Fibroblast of the conjunctiva (primary cell): ENCODE measurements around the gene SH3D19.

Experiments
- DNase-seq: peaks from one replicate; pipeline ENCODE4 v3.0.0-alpha.2; 2010; ENCODE audit warnings: low read depth

Gene SH3D19

GRCh38 chr4:151228189-151229119, 97.0 kb downstream of the SH3D19 start:
- DNase-seq: peak; percentile 56

GRCh38 chr4:151227731-151228130, 97.7 kb downstream of the SH3D19 start:
- DNase-seq: peak; percentile 93

DNA sequence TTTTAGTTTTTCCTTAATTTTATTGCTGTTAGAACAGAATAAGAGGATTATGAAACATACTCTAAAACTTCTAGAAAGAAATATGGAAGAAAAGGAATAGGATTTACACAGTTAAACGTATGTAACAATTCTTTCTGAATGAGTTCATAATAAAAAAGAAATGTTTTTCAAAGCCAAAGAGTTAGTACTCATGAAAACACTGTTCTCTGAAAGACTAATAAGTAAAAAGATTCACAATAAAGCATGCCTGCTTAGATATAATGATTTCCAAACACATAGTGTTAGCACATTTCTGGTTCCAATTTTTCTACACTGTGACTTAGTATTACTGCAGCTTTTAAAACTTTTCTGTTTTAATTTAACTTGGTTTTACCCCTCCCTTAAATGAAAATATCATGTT, 98.2 kb downstream of the SH3D19 start:
- no peak for DNase-seq

DNA sequence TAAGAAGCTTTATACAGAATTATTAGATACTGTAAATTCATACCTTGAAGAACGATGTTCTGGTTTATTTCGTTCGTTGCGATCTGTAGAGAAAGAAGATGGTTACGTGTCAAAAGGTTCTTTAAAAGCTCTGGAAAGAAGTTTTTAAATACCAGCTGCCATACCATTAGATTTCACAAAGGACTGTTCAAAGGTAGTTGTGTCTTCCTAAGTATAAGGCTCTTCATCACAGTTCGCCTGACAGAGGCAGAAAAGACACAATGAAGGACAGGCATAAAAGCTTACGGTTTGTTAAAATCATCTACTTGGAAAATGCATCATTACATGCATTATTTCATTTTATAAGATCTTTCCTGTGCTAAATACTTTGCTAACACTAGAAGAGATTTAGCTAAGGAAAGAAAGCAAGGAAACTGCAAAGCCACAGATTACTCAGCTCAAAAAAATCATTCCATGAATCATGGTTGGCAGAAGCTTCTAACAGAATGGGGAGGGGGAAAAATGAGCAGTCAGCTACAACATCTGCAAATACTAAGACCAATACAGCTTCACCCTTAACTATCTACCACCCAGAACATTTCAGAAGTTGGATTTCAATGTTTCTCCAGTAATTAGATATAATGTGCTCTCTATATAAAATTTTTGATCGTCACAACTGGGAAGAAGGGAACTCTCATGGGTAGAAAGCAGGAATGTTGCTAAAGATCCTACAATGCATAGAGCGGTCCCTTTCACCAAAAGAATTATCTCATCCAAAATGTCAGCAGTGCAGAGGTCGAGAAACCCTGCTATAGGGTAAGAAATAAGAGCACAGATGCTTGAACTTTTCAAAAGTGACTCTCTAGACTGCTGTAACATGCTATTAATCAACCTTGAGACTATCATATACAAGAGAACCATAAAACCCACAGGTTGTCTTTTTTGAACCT, 99.1 kb downstream of the SH3D19 start:
- DNase-seq: peak; percentile 89

DNA sequence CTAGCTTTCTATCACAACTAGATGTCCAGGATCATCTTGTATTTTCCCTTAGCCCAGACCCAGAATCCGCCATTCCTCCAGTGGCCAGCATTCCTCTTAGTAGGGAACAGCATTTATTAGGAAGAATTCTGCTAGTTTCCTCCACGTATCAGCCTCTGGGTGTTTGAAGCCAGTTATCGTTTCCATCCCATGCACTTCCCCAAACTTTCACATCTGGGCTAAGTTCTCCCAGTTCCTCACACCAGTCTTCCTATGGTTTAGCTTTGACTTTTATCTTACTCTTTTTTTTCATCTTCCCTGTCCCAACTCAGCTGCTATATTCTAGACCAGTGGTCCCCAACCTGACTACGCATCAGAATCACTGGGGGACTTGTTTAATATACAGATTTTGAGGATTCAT, 101.9 kb downstream of the SH3D19 start:
- DNase-seq: no peak

DNA sequence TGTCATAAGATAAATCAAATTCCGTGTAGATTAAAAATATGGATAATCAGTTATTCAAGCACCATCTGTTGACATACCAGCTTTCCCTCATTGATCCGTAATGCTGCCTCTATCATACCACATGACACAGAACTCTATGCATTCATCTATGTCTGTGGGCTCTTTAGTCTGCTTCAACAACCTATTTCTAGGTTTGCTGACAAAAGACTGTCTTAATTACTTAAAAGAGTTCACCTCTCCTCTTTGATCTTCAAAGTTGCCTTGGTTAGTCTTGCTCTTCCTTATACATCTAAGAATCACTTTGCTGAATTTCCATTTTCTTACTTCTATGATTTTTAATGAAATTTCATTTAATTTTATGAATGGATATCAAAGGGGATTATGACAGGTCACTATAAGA, 105.5 kb downstream of the SH3D19 start:
- DNase-seq: no peak

- DNase-seq: no peak
Observed at GRCh38 chr4:151219091-151219490, 106.3 kb downstream of the SH3D19 start.

GRCh38 chr4:151218343-151218742, 107.1 kb downstream of the SH3D19 start:
- DNase-seq: no peak

GRCh38 chr4:151217326-151217725, 108.1 kb downstream of the SH3D19 start:
- no peak for DNase-seq

- no peak for DNase-seq
Observed at GRCh38 chr4:151215295-151215694, 110.1 kb downstream of the SH3D19 start.

DNA sequence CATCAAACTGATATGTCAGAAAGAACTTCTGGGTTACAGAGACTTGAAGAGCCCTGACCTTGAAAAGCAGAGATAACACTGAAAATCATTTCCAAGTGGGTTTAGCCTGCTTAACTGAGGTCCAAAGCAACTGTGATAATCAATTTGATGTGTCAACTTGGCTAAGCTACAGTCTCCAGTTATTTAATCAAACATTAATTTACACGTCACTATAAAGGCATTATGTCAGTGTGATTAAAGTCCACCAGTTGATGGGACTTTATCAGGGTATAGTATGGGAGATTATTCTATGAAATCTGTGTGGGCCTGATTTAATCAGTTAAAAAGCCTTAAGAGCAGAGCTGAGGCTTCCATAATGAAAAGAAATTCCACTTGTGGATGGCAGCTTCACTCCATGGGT, 117.5 kb downstream of the SH3D19 start:
- no peak for DNase-seq

- no peak for DNase-seq
Observed at GRCh38 chr4:151207186-151207585, 118.2 kb downstream of the SH3D19 start.

DNA sequence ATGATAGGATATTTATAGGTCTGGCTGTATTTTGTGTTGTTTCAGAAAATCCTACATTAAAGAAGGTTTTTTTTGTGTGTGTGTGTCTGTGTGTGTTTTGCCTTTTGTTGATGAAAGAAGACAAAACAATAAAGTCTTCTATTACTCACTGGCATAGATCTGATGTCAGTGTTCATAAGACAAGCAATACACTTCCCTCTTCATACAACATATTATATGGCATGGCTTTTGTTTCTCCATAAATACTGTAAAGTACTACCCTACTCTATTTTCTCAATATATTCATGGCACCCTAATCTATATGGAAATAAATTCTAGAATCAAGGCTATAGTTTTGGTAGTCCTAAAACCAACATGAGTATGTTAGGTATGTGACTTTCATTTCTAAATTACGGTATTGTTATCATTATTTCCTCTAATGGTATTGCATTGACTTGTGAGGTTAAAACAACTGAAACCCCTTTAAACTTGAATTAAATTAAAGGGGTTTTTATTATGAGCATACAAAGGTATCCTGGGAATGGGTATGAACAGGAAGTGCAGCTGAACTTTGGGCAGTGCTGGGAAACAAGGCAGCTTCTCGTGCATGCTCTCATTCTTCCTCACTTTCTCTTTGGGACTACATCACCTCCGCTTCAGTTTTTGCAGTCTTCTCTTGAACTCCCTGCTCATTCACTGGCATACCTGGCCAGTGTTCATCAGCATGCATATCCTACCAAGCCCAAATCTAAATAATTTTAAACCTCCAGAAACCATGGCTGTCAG, 119.0 kb downstream of the SH3D19 start:
- DNase-seq: no peak

DNA sequence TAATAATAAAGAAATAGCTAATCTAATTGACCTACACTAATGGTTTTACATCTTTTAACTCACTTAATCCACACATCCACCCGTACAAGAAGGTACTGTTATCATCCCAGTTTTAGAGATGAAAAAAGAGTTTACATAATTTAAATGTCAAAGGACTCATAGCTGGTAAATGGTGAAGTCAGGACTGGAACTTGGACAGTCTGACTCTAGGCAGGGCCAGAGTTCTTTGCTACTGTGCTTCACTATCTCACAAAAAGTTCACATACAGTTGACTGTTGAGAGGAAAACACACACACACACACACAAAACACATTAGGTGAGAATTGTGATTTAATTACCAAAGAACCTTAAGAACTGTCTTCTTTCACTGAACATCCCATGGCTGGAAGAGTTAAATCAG, 119.7 kb downstream of the SH3D19 start:
- DNase-seq: no peak

GRCh38 chr4:151204925-151205524, 120.4 kb downstream of the SH3D19 start:
- DNase-seq: no peak

- no peak for DNase-seq
Observed at GRCh38 chr4:151202851-151203455, 122.5 kb downstream of the SH3D19 start.

- no peak for DNase-seq
Observed at GRCh38 chr4:151202381-151202780, 123.0 kb downstream of the SH3D19 start.

DNA sequence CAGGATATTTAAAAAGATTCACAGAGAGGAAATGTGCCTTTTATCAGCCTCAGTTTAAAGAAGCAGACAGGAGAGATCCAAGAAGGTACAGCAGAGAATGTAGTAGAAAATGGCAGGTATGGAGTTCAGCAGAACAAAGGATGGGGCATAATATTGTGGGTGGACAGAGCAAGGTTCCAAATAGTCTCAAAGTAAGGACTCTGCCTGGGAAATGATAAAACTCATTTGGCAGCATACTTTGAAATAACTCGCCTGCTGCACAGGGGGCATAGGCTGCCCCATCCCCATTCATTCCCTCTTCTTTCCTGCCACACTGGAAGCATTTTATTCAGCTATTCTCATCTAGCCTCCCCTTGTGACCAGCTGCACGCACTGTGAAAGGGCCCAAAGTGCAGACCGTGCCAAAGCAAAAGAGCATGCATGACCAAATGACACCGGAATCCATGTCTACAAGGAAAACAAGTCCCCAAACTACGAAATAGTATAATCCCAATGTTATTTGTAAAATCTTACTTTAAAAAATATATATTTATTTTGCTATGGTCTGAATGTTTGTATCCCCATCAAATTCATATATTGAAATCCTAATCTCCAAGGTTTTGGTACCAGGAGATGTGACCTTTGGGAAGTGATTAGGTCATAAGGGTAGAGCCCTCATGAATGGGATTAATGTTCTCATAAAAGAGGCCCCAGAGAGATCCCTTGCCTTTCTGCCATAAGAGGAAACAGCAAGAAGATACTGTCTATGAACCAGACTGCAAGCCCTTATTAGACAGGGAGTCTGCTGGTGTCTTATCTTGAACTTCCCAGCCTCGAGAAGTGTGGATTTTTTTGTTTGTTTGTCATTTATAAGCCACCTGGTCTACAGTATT, 125.8 kb downstream of the SH3D19 start:
- no peak for DNase-seq

- no peak for DNase-seq
Observed at GRCh38 chr4:151198748-151199147, 126.7 kb downstream of the SH3D19 start.

DNA sequence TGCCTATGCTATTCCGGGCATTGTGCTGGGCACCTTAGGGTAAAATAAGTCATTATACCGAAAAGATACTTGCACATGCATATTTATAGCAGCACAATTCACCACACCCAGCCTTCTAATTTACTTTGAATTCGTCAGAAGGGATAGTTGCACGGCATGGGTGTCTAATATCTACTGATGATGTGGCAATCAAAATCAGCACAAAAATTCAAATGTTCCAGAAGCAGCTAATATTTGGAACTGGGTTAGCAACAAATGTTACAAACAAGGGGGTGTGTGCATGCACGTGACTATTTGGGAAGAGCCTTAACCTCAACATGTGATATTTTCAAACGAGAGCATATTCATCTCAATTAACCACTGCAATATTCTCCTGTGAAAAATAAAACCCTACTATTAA, 128.2 kb downstream of the SH3D19 start:
- DNase-seq: peak; percentile 53
